Measurements from ENCODE around the gene CDC16.

GRCh38 chr13:114321256-114321655 is 86.6 kb downstream of the CDC16 start:
- TF ChIP-seq CTCF (IDR thresholded peaks at IDR 0.05; ENCODE audit: poor library complexity): no peak
- no peak for TF ChIP-seq EZH2 (IDR thresholded peaks at IDR 0.05; ENCODE audit: borderline replicate concordance)

Data from hepatocyte (in vitro differentiated cells).